Fibroblast of pulmonary artery (primary cell): Measurements from ENCODE around the gene LCNL1.

Experiments
- DNase-seq: peaks from one replicate; pipeline ENCODE4 v3.0.0-alpha.2; 2010; ENCODE audit warnings: low read depth
- H3K4me3 ChIP-seq: replicated peaks from 2 replicates; pipeline ENCODE4 v1.5.1; 2011; ENCODE audit warnings: low read depth, mild to moderate bottlenecking, control low read depth, low read length, moderate library complexity
- TF ChIP-seq, protein P1 (sequence below): IDR thresholded peaks from 2 replicates; pipeline ENCODE4 v1.5.1; 2011; ENCODE audit warnings: mild to moderate bottlenecking, control low read depth, low read length, inconsistent platforms; ENCODE audit errors: missing control alignments

LCNL1 gene

DNA sequence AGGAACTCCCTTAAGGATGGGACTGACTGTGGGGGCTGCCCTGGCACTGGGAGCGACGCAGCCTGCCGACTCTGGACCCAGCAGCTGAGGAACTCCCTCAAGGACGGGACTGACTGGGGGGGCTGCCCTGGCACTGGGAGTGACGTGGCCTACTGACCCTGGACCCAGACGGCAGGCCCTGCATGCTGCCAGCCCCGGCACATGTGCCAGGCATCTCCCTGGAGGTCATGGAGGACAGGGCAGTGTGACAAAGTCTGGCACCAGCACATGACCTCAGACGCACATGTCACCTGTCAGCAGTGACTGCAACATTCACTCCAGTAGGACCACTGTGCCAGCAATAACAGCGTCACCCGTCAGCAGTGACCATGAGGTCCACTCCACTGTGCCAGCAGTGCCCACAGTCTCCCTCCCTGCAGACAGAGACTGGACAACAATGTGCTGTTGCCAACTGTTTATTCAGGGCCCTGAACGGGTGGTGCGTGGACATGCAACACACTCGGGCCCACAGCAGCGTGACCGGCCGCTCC lies 42.7 kb upstream of the LCNL1 start:
- H3K4me3 ChIP-seq, result no peak overlapping the region
- DNase-seq, result no peak
- TF ChIP-seq, protein P1, sequence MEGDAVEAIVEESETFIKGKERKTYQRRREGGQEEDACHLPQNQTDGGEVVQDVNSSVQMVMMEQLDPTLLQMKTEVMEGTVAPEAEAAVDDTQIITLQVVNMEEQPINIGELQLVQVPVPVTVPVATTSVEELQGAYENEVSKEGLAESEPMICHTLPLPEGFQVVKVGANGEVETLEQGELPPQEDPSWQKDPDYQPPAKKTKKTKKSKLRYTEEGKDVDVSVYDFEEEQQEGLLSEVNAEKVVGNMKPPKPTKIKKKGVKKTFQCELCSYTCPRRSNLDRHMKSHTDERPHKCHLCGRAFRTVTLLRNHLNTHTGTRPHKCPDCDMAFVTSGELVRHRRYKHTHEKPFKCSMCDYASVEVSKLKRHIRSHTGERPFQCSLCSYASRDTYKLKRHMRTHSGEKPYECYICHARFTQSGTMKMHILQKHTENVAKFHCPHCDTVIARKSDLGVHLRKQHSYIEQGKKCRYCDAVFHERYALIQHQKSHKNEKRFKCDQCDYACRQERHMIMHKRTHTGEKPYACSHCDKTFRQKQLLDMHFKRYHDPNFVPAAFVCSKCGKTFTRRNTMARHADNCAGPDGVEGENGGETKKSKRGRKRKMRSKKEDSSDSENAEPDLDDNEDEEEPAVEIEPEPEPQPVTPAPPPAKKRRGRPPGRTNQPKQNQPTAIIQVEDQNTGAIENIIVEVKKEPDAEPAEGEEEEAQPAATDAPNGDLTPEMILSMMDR, result no peak

DNA sequence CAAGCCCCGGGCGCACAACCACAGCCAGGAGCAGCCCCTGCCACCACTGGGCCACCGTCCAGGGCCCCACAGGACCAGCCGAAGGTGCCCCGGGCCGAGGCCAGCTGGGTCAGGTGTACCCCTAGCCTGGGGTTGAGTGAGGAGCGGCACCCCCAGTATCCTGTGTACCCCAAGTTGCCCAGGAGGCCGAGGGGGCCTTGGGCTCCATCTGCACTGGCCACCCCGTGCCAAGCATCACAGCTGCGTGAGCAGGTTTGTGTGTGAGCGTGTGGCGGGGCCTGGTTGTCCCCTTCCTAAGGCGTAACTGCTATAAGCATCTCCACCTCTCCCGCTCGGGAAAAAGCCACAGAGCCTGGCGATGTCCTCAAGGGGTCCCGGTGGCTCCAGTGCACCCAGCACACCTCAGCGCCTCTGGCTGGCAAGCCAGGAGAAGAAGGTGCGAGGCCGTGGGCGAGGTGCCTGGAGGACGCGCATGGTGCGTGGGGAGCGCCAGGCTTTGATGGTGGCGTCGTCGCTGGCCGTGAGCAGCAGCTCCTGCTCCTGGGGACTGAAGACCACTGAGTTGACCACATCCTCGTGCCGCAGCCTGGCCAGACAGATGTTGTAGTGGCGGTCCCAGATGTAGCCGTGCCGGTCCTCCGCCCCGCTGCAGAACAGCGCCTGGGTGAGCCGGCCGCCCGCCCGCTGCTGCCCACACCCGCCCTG lies 42.1 kb upstream of the LCNL1 start:
- H3K4me3 ChIP-seq, result no peak overlapping the region
- no peak for DNase-seq
- TF ChIP-seq, protein P1, result no peak

DNA sequence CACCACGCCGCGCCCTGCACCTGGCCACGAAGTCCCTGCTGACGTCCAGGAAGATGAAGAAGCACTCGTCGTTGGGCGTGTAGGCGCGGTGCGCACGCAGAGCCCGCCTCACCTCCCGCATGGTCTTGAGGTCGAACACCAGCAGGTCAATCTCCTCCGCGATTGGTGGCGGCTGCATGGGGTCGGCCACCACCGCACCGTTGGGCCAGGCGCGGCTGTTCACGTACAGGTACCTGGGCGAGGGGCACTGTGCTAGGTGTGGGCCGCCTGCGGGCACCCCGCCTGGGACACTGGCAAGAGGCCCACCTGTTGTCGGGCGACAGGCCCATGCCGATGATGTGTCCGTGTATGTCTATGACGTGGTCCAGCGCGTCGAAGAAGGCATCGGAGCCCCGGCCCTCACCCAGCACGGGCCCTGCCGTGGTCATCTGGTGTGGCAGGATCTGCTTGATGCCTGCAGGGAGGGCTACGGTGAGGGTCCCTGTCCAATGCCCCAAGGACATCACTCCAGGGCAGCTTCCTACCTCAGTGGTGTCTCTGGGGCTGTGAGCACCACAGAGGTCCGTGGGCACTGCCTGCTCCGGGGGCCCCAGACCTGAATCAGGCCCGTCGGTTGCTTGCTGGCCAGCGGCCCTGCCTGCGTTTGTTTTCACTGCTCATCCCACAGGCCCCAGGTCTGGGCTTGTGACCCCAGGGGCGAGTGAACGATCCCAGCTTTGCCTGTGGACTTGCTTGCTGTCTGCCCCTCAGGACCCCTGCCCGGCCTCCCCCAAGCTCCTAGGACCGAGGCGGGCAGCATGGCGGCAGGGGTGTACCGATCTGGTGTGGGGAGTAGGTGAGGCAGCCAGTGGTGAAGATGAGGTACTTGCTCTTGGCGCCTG lies 41.3 kb upstream of the LCNL1 start:
- DNase-seq, result no peak
- TF ChIP-seq, protein P1, result no peak
- H3K4me3 ChIP-seq, result no peak overlapping the region

DNA sequence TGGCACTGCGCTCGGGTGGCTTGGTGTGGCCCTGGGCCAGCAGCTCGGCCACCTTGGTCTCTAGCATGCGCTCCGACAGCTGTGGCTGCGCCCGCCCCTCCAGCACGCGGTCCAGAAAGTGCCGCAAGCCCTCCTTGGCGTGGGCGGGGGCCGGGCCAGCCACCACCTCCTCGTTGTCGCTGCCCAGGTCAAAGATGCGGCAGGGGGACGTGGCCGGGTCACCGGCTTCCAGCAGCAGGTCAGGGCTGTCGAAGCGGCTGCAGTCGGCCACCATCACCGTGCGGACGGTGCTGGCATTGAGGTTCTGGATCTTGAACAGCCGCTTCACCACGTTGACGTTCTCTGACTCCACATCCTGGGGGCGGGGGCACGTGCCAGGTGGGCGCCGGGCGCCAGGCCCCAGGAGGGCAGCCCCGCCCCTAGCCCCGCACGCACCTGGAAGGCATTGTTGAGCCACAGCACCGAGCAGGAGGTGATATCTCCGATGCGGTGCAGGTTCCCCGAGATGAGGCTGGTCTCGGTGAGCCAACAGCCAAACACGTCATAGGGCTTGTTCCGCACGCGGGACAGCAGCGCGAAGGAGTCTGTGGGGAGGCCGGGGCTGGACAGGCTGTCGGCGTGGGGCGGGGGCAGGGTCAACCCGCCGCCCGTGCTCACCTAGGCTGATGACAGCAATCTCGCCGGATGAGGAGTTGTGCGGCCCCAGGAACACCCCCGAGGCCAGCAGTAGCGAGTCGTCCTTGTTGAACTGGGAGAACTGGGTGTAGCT lies 40.5 kb upstream of the LCNL1 start:
- no peak for DNase-seq
- H3K4me3 ChIP-seq, result no peak overlapping the region
- TF ChIP-seq, protein P1, result no peak

- peak overlapping the region; percentile 75 for H3K4me3 ChIP-seq
- TF ChIP-seq, protein P1, result no peak
- no peak for DNase-seq
Measured at GRCh38 chr9:136942881-136943230, 39.9 kb upstream of the LCNL1 start.

DNA sequence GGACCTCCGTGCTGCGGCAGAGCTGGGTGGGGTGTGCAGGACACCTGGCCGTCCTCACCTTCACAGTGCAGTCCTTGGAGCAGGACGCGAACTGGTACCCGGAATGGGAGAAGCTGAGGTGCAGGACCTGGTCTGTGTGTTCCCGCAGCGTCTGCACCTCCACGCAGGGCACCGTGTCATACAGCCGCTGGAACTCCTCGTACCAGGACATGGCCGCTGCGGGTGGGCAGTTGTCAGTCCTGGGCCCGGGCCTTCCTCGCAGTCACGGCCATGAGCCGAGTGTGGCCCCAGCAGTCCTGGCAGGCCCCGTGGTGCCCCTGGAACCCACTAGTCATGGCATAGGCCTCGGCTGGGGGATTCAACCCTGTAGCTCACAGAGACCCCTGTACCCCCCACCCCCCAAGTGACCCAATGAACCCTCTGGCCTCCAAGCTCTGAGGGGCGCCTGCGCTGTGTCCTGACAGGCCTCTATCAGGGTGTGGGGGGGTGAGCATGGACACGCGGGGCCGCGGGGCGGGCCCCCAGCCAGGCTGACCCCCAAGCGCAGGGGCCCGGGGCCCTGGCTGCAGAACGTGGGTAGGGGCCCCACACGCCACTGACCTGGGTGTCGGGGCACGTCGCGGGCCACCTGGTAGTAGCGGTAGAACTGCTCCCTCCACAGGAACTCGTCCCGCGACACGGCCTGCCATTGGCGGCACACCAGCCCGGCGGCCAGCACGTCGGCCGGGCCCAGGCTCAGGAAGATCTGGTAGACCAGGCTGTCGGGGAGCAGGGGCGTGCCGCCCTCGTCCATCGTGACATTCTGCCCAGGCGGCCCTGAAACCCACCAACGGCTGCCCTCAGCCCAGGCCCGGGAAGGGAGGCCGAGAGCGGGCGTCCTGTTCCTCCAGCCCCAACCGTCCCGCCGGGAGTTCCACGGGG lies 39.2 kb upstream of the LCNL1 start:
- TF ChIP-seq, protein P1, result no peak
- peak overlapping the region; percentile 75 for H3K4me3 ChIP-seq
- peak; percentile 22 for DNase-seq
